ENCODE data around the gene NDC80. TPM values are rescaled to one million over a fixed set of nuclear protein-coding genes. Genes with fewer than 3 reads are reported as not detected.
A peak's percentile ranks its signal among the peaks of the same experiment; 100 is the strongest.

The NDC80 gene
- total and polyA plus RNA-seq, 9 of the 15 experiments (the other 6 are each of a cell fraction or from before 2014, with no cell fraction given), result 65.2 to 97.9 (median 83.3) TPM

DNA sequence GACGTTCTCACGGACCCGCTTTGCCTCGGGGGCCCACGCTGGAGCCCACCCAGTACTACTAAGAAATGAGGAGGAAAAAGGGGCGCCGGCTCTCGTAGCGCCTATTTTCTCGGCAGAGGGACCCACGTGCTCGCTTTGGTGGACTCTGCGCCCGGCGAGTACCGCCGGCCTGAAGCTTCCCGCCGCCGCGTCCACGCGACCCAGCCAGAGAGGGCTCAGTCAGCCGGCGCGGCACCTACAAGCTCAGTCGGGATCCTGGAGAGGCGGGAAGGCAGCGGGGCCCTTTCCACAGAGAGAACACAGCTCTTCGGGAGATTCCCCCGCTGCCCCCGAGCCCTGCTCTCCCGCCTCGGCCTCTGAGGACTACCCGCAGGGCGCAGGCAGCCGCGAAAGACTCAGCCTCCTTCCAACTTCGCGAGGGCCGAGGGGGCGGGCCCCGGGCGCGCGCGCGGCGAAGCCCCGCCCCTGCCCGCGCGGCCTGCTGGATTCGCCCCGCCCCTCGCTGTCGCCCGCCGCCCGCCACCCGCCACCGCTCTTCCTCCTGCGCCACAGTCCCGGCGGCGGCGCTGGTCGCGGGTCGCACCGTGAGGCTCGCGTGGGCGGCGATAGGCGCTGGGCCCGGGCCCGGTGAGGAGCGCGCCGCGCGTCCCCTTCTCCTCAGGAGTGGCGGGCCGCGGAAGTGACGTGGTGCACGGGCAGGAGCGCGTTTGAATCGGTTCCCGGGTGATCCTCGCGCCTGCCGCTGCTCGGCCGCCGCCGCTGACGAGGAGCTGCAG lies 84.0 kb downstream of the NDC80 start, which contains the start of gene SMCHD1 (continued):
- TF ChIP-seq, protein P1, sequence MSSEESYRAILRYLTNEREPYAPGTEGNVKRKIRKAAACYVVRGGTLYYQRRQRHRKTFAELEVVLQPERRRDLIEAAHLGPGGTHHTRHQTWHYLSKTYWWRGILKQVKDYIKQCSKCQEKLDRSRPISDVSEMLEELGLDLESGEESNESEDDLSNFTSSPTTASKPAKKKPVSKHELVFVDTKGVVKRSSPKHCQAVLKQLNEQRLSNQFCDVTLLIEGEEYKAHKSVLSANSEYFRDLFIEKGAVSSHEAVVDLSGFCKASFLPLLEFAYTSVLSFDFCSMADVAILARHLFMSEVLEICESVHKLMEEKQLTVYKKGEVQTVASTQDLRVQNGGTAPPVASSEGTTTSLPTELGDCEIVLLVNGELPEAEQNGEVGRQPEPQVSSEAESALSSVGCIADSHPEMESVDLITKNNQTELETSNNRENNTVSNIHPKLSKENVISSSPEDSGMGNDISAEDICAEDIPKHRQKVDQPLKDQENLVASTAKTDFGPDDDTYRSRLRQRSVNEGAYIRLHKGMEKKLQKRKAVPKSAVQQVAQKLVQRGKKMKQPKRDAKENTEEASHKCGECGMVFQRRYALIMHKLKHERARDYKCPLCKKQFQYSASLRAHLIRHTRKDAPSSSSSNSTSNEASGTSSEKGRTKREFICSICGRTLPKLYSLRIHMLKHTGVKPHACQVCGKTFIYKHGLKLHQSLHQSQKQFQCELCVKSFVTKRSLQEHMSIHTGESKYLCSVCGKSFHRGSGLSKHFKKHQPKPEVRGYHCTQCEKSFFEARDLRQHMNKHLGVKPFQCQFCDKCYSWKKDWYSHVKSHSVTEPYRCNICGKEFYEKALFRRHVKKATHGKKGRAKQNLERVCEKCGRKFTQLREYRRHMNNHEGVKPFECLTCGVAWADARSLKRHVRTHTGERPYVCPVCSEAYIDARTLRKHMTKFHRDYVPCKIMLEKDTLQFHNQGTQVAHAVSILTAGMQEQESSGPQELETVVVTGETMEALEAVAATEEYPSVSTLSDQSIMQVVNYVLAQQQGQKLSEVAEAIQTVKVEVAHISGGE (CRISPR knock-in tag; IDR thresholded peaks at IDR 0.05), result peak in 2 of 3 experiments; percentile 78 to 94; a peak in 4 of 6 replicates
- no peak for TF ChIP-seq POU5F1 (IDR thresholded peaks at IDR 0.05; ENCODE audit: borderline replicate concordance, low read depth, low read length, partially characterized antibody)
- TF ChIP-seq, protein P2, sequence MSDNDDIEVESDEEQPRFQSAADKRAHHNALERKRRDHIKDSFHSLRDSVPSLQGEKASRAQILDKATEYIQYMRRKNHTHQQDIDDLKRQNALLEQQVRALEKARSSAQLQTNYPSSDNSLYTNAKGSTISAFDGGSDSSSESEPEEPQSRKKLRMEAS (CRISPR knock-in tag; IDR thresholded peaks at IDR 0.05), result peak; percentile 96
- TF ChIP-seq KDM4B (IDR thresholded peaks at IDR 0.05; ENCODE audit: borderline replicate concordance in 2 of 2, low read depth in 1 of 2), result 0 out of 4 replicates have a peak, but pooled peaks of 1 of the 2 experiments have one; percentile 81
- TF ChIP-seq, protein P3, sequence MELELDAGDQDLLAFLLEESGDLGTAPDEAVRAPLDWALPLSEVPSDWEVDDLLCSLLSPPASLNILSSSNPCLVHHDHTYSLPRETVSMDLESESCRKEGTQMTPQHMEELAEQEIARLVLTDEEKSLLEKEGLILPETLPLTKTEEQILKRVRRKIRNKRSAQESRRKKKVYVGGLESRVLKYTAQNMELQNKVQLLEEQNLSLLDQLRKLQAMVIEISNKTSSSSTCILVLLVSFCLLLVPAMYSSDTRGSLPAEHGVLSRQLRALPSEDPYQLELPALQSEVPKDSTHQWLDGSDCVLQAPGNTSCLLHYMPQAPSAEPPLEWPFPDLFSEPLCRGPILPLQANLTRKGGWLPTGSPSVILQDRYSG (tag; conservative IDR thresholded peaks at IDR 0.05; ENCODE audit: low read depth), result no peak
- TF ChIP-seq TARDBP (IDR thresholded peaks at IDR 0.05), result peak; percentile 83
- TF ChIP-seq, protein P4, sequence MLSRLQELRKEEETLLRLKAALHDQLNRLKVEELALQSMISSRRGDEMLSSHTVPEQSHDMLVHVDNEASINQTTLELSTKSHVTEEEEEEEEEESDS (CRISPR knock-in tag; IDR thresholded peaks at IDR 0.05), result no peak
- no peak for TF ChIP-seq RUNX1 (IDR thresholded peaks at IDR 0.05; ENCODE audit: low read depth)
- TF ChIP-seq, protein P5, sequence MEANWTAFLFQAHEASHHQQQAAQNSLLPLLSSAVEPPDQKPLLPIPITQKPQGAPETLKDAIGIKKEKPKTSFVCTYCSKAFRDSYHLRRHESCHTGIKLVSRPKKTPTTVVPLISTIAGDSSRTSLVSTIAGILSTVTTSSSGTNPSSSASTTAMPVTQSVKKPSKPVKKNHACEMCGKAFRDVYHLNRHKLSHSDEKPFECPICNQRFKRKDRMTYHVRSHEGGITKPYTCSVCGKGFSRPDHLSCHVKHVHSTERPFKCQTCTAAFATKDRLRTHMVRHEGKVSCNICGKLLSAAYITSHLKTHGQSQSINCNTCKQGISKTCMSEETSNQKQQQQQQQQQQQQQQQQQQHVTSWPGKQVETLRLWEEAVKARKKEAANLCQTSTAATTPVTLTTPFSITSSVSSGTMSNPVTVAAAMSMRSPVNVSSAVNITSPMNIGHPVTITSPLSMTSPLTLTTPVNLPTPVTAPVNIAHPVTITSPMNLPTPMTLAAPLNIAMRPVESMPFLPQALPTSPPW (CRISPR knock-in tag; IDR thresholded peaks at IDR 0.05), result peak; percentile 76; the same call in 1 of the 2 replicates
- TF ChIP-seq CCNT2 (IDR thresholded peaks at IDR 0.05; ENCODE audit: borderline replicate concordance, extremely low read depth, insufficient read length, low read depth, low read length), result peak; percentile 74
- no peak for TF ChIP-seq ZNF311 (CRISPR knock-in tag; IDR thresholded peaks at IDR 0.05)
- no peak for TF ChIP-seq CHCHD3 (CRISPR knock-in tag; IDR thresholded peaks at IDR 0.05)
- TF ChIP-seq, protein P6, sequence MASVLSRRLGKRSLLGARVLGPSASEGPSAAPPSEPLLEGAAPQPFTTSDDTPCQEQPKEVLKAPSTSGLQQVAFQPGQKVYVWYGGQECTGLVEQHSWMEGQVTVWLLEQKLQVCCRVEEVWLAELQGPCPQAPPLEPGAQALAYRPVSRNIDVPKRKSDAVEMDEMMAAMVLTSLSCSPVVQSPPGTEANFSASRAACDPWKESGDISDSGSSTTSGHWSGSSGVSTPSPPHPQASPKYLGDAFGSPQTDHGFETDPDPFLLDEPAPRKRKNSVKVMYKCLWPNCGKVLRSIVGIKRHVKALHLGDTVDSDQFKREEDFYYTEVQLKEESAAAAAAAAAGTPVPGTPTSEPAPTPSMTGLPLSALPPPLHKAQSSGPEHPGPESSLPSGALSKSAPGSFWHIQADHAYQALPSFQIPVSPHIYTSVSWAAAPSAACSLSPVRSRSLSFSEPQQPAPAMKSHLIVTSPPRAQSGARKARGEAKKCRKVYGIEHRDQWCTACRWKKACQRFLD (CRISPR knock-in tag; IDR thresholded peaks at IDR 0.05), result peak; percentile 76; the same call in 1 of the 2 replicates
- peak; percentile 60; the same call in 1 of the 2 replicates for TF ChIP-seq KAT7 (CRISPR knock-in tag; IDR thresholded peaks at IDR 0.05; ENCODE audit: borderline replicate concordance)

Data from K562 (cell line).